K562 (cell line): ENCODE measurements around the gene MAD2L1BP. TPM values are rescaled to one million over a fixed set of nuclear protein-coding genes. Genes with fewer than 3 reads are reported as not detected.

Experiments used
- ATAC-seq: fragments of 200-7000 bp; cut with Tn5 transposase; 3 replicates; pipeline ENCODE4 v1.9.1; 2020; ENCODE audit warnings: moderate library complexity
- BruUV-seq: library from RNA; stranded (reverse); fragments of 400-500 nt; replicated peaks from 2 replicates; lab custom pipeline; 2021; lab: Mats Ljungman, UMichigan
- CTCF ChIA-PET: fragments of 300-600 bp; formaldehyde crosslinking; extraction: SDS; loops from one replicate; lab custom pipeline; 2021; ENCODE audit warnings: low intra/inter-chr PET ratio; lab: Yijun Ruan, JAX
- POLR2A ChIA-PET: fragments of 300-600, 350-650 bp; sonication (Branson Sonifier 250); formaldehyde crosslinking; extraction: SDS; loops from one replicate; lab custom pipeline; 2021; ENCODE audit warnings: antibody characterized with exemption, inconsistent platforms; lab: Yijun Ruan, JAX
- DNase-seq, 4 experiments: peaks; one replicate each; pipeline versions ENCODE4 v3.0.0 to v3.0.0-alpha.2; 2011 to 2018; ENCODE audit warnings: low spot score in 3 of 4, mixed read lengths in 3 of 4; ENCODE audit errors: extremely low read depth in 1 of 4
- FAIRE-seq: peaks from 2 replicates; lab custom pipeline; 2011; peaks lifted over from hg19 to GRCh38; lab: Jason Lieb, UNC
- H2AFZ ChIP-seq: 2 replicates; pipeline ENCODE4 v1.6.0; 2011; ENCODE audit warnings: low read depth, low read length, control low read depth, inconsistent platforms
- H3K27ac ChIP-seq: fragments of 200-600 bp; 3 replicates; pipeline ENCODE4 v1.8.0; 2011; ENCODE audit warnings: low read depth, mild to moderate bottlenecking, control low read depth, inconsistent platforms, low read length, moderate library complexity, mixed read lengths; ENCODE audit errors: extremely low read depth
- H3K27me3 ChIP-seq, 2 experiments: fragments of 300-600 bp in 1 of 2; 2 replicates in 1 of 2; 3 replicates in 1 of 2; pipeline versions ENCODE4 v1.6.0 to v1.8.0; 2011; ENCODE audit warnings: inconsistent platforms in 2 of 2, low read length in 2 of 2, mild to moderate bottlenecking in 1 of 2, mixed read lengths in 1 of 2, moderate library complexity in 1 of 2; ENCODE audit not compliant: control insufficient read depth in 2 of 2, insufficient read depth in 2 of 2
- H3K36me3 ChIP-seq: fragments of 300-600 bp; 3 replicates; pipeline ENCODE4 v1.8.0; 2011; ENCODE audit warnings: mild to moderate bottlenecking, low read length, inconsistent platforms; ENCODE audit not compliant: control insufficient read depth, insufficient read depth
- H3K4me1 ChIP-seq, 2 experiments: fragments of 200-600 bp in 1 of 2; replicated peaks in 1 of 2; 2 replicates in 1 of 2; 3 replicates in 1 of 2; pipeline versions ENCODE4 v1.5.1 to v1.8.0; 2011; ENCODE audit warnings: inconsistent platforms in 2 of 2, low read length in 2 of 2, mild to moderate bottlenecking in 1 of 2, mixed read lengths in 1 of 2, moderate library complexity in 1 of 2; ENCODE audit not compliant: control insufficient read depth in 2 of 2, insufficient read depth in 2 of 2
- H3K4me2 ChIP-seq: 2 replicates; pipeline ENCODE4 v1.6.1; 2011; ENCODE audit warnings: low read length, control low read depth, inconsistent platforms, mixed read lengths; ENCODE audit not compliant: insufficient read depth
- H3K4me3 ChIP-seq: fragments of 200-600 bp; sonication (generic), shearing (Covaris generic); 2 replicates; pipeline ENCODE4 v1.5.1; 2016; ENCODE audit warnings: control low read depth, inconsistent platforms
- H3K79me2 ChIP-seq: fragments of 200-600 bp; 3 replicates; pipeline ENCODE4 v1.8.0; 2011; ENCODE audit warnings: low read length, inconsistent platforms; ENCODE audit not compliant: control insufficient read depth, insufficient read depth
- H3K9ac ChIP-seq, 2 experiments: 2 replicates each; pipeline versions ENCODE4 v1.6.0 to v1.6.1; 2011; ENCODE audit warnings: low read depth in 2 of 2, low read length in 2 of 2, control low read depth in 1 of 2, inconsistent platforms in 1 of 2, mild to moderate bottlenecking in 1 of 2, mixed read lengths in 1 of 2; ENCODE audit not compliant: insufficient read depth in 1 of 2
- H3K9me1 ChIP-seq: one replicate; pipeline ENCODE4 v1.6.0; 2011; ENCODE audit warnings: inconsistent platforms, mild to moderate bottlenecking, low read length, moderate library complexity; ENCODE audit not compliant: control insufficient read depth, insufficient read depth
- H3K9me3 ChIP-seq: replicated peaks from 2 replicates; pipeline ENCODE4 v1.5.1; 2011; ENCODE audit warnings: low read depth, low read length, inconsistent platforms; ENCODE audit not compliant: control insufficient read depth, insufficient read depth
- H4K20me1 ChIP-seq: replicated peaks from 2 replicates; pipeline ENCODE4 v1.6.1; 2011; ENCODE audit warnings: low read length, inconsistent platforms, mixed read lengths; ENCODE audit not compliant: control insufficient read depth, insufficient read depth
- ATF1 ChIP-seq, 2 experiments: fragments of 450-650 bp in 1 of 2; IDR thresholded peaks; 2 replicates each; pipeline ENCODE4 v1.6.1; 2016; ENCODE audit warnings: missing compliant biosample characterization in 1 of 2, missing genetic modification characterization in 1 of 2
- ATF3 ChIP-seq, 2 experiments: fragments of 450-650 bp in 1 of 2; sonication (generic) in 1 of 2; formaldehyde crosslinking in 1 of 2; IDR thresholded peaks in 1 of 2; conservative IDR thresholded peaks in 1 of 2; 2 replicates each; pipeline versions ENCODE4 v1.6.1 to v1.8.1; 2016 to 2023; ENCODE audit warnings: mild to moderate bottlenecking in 2 of 2, moderate library complexity in 2 of 2, inconsistent platforms in 1 of 2, missing genetic modification reagents in 1 of 2
- BDP1 ChIP-seq: IDR thresholded peaks from 3 replicates; pipeline ENCODE4 v1.6.1; 2011; ENCODE audit not compliant: insufficient read length, insufficient read depth
- BRD4 ChIP-seq: fragments of 200-600 bp; sonication (generic); IDR thresholded peaks from 2 replicates; pipeline ENCODE4 v1.6.1; 2017; ENCODE audit warnings: inconsistent platforms
- DIDO1 ChIP-seq: fragments of 450-650 bp; IDR thresholded peaks from 2 replicates; pipeline ENCODE4 v1.6.1; 2016; ENCODE audit warnings: low read depth, missing biosample characterization, missing genetic modification characterization
- DPF2 ChIP-seq: fragments of 450-650 bp; IDR thresholded peaks from 2 replicates; pipeline ENCODE4 v1.6.1; 2016
- EHMT2 ChIP-seq: fragments of 450-650 bp; IDR thresholded peaks from 2 replicates; pipeline ENCODE4 v1.6.1; 2018; ENCODE audit warnings: antibody characterized with exemption
- ELF1 ChIP-seq: fragments of 200-800 bp; sonication (Bioruptor generic); IDR thresholded peaks from 2 replicates; pipeline ENCODE4 v1.6.1; 2016; ENCODE audit warnings: missing genetic modification characterization, missing compliant biosample characterization
- ETV6 ChIP-seq, 3 experiments: fragments of 150-350 bp in 1 of 3; sonication (generic) in 1 of 3; formaldehyde crosslinking in 1 of 3; IDR thresholded peaks; 2 replicates each; pipeline versions ENCODE4 v1.6.1 to v1.8.0; 2014 to 2022; ENCODE audit warnings: borderline replicate concordance in 2 of 3, low read depth in 2 of 3, antibody characterized with exemption in 1 of 3, low read length in 1 of 3, mild to moderate bottlenecking in 1 of 3, missing genetic modification reagents in 1 of 3
- FOXA3 ChIP-seq, 2 experiments: fragments of 450-650 bp in 1 of 2; sonication (generic) in 1 of 2; formaldehyde crosslinking; IDR thresholded peaks in 1 of 2; conservative IDR thresholded peaks in 1 of 2; 2 replicates each; pipeline versions ENCODE4 v1.4.0 to v1.8.0; 2020 to 2022; ENCODE audit warnings: mild to moderate bottlenecking in 2 of 2, missing genetic modification reagents in 1 of 2
- GTF2A2 ChIP-seq: IDR thresholded peaks from 2 replicates; pipeline ENCODE4 v1.6.1; 2016; ENCODE audit warnings: mild to moderate bottlenecking, missing genetic modification characterization, missing compliant biosample characterization
- KAT8 ChIP-seq: fragments of 450-650 bp; IDR thresholded peaks from 2 replicates; pipeline ENCODE4 v1.6.1; 2016; ENCODE audit warnings: low read depth, mild to moderate bottlenecking
- MEF2A ChIP-seq: IDR thresholded peaks from 2 replicates; pipeline ENCODE4 v1.6.1; 2011; ENCODE audit warnings: low read depth, mild to moderate bottlenecking, low read length, moderate library complexity; ENCODE audit not compliant: control insufficient read depth
- POLR2G ChIP-seq: fragments of 200-400 bp; formaldehyde crosslinking; IDR thresholded peaks from 2 replicates; pipeline ENCODE4 v1.6.1; 2017; ENCODE audit warnings: low read depth, mild to moderate bottlenecking, antibody characterized with exemption, low read length, moderate library complexity
- RBFOX2 ChIP-seq: fragments of 200-400 bp; formaldehyde crosslinking; IDR thresholded peaks from 2 replicates; pipeline ENCODE4 v1.6.1; 2017; ENCODE audit warnings: low read depth, mild to moderate bottlenecking, low read length, moderate library complexity
- TRIM24 ChIP-seq, 2 experiments: fragments of 450-650 bp; IDR thresholded peaks; 2 replicates each; pipeline ENCODE4 v1.6.1; 2016
- TSC22D4 ChIP-seq: fragments of 450-650 bp; IDR thresholded peaks from 2 replicates; pipeline ENCODE4 v1.6.1; 2016; ENCODE audit warnings: missing genetic modification characterization, missing biosample characterization, control low read depth
- ZNF408 ChIP-seq: fragments of 250-450 bp; sonication (Bioruptor Pico); IDR thresholded peaks from 2 replicates; pipeline ENCODE4 v1.4.0; 2020; ENCODE audit warnings: low read depth, mild to moderate bottlenecking, moderate library complexity
- ZNF431 ChIP-seq: sonication (generic); formaldehyde crosslinking; IDR thresholded peaks from 2 replicates; pipeline ENCODE4 v1.8.0; 2022; ENCODE audit warnings: mild to moderate bottlenecking, missing genetic modification reagents
- WGBS: fragments of 100-300 bp; shearing (Covaris generic); methylation state at CpG from one replicate; pipeline ENCODE4 v1.1.6; 2016; ENCODE audit warnings: low coverage, mixed read lengths; ENCODE audit not compliant: insufficient coverage; ENCODE audit errors: missing lambda C conversion rate; 5-methylcytosine and 5-hydroxymethylcytosine counted together
- in situ Hi-C: fragments of 300-500 bp; cut with MboI; formaldehyde crosslinking; loops from 4 replicates; pipeline ENCODE4 v1.15.0; 2018; ENCODE audit warnings: inconsistent platforms, mixed read lengths
- intact Hi-C: fragments of 100-400 bp; cut with micrococcal nuclease; formaldehyde crosslinking; loops from 2 replicates; pipeline ENCODE4 v1.14.2; 2022
- polyA plus RNA-seq, 8 experiments: library from polyadenylated mRNA; depleted of rRNA in 4 of 8; stranded (reverse) in 5 of 8; unstranded in 3 of 8; fragments of >200 nt; fragmentation: Nextera tagmentation in 2 of 8; fragmentation: Illumina TruSeq in 1 of 8; extraction: Ambion mirVana in 2 of 8; extraction: Trizol in 1 of 8; gene quantifications; 2 replicates each; pipeline versions ENCODE4 v1.2.1 to v1.2.3, GENCODE V29; 2011 to 2014; ENCODE audit warnings: inconsistent platforms in 1 of 8, missing spikeins in 1 of 8
- total RNA-seq, 7 experiments: library from RNA; depleted of rRNA in 6 of 7; stranded (reverse); fragments of >200 nt in 6 of 7; fragmentation: Illumina TruSeq in 2 of 7; extraction: Trizol in 2 of 7; gene quantifications; 2 replicates each; pipeline versions ENCODE4 v1.2.1 to v1.2.3, GENCODE V29; 2011 to 2021; ENCODE audit warnings: low replicate concordance in 1 of 7

The MAD2L1BP gene
- total and polyA plus RNA-seq, 9 of the 15 experiments (the other 6 are each of a cell fraction or from before 2014, with no cell fraction given): 69.7 to 321 (median 111) TPM

GRCh38 chr6:43636308-43636659, 644 bp downstream of the MAD2L1BP start (continued):
- 0 out of 2 replicates have a peak, but pooled peaks have one; percentile 4 for TF ChIP-seq BRD4
- no peak for TF ChIP-seq DPF2
- no peak for TF ChIP-seq MEF2A
- TF ChIP-seq RBFOX2: no peak
- TF ChIP-seq EHMT2: no peak

- no peaks in the 10 kb centered on the region for H3K9me3 ChIP-seq
- FAIRE-seq (peak; percentile 77), DNase-seq (peak in 2 of 4 experiments; percentile 68 to 83), ATAC-seq (peak; percentile 20)
- H3K4me3 ChIP-seq: peak overlapping the region; percentile 32
- no TSS peak for BruUV-seq
- no peak overlapping the region for H2AFZ ChIP-seq
- POLR2A ChIA-PET: interaction anchor here (0.6 to 10.9 kb wide), 9 partner anchors 8 to 394 kb away, joined by 3 to 206 read pairs (median 4); partner anchors contain the start of genes GTPBP2 and MAD2L1BP
- H3K79me2 ChIP-seq: peaks cover 70% of the 10 kb centered on the region
- intact Hi-C loops: loop anchor here (10.0 kb wide), 1 partner anchor 585 kb away; the partner anchor contains the start of gene SLC29A1
- H3K27ac ChIP-seq: peak overlapping the region; percentile 77
- H3K36me3 ChIP-seq: peaks cover 62% of the 10 kb centered on the region
- H3K9me1 ChIP-seq: no peaks in the 10 kb centered on the region
- H4K20me1 ChIP-seq: peaks cover 17% of the 10 kb centered on the region
- peak overlapping the region; percentile 41 to 78 for H3K9ac ChIP-seq
- WGBS: 62% methylated on average over 21 of the region's 21 CpGs
- H3K4me1 ChIP-seq: peaks cover 38 to 39% of the 10 kb centered on the region in 2 experiments
- CTCF ChIA-PET: no interaction called here
- no peaks in the 10 kb centered on the region; a peak in 1 of 5 replicates for H3K27me3 ChIP-seq
- in situ Hi-C loops: no loop called here
- H3K4me2 ChIP-seq: peak overlapping the region; percentile 98
- TF ChIP-seq ETV6 (IDR thresholded peaks at IDR 0.05; ENCODE audit: borderline replicate concordance in 1 of 2, low read depth in 2 of 2, low read length in 1 of 2) (peak in 1 of 2 experiments; percentile 90; a peak in 3 of 4 replicates), ETV6 (CRISPR knock-in tag; IDR thresholded peaks at IDR 0.05; ENCODE audit: borderline replicate concordance) (no peak), GTF2A2 (tag) (peak; percentile 76), ZNF431 (CRISPR knock-in tag) (no peak), KAT8 (no peak), FOXA3 (CRISPR knock-in tag; conservative IDR thresholded peaks at IDR 0.05 in 1 of 2, IDR thresholded peaks at IDR 0.05 in 1 of 2) (peak in 1 of 2 experiments; percentile 59; a peak in 1 of 4 replicates), TRIM24 (IDR thresholded peaks at IDR 0.05) (peak in 1 of 2 experiments; percentile 56; a peak in 1 of 4 replicates), BDP1 (no peak), POLR2G (no peak), ATF1 (CRISPR knock-in tag; IDR thresholded peaks at IDR 0.05) (no peak), ATF1 (tag; IDR thresholded peaks at IDR 0.05) (peak; percentile 25), ELF1 (tag) (peak; percentile 77), ZNF408 (no peak), TSC22D4 (no peak), ATF3 (IDR thresholded peaks at IDR 0.05) (peak; percentile 55), ATF3 (CRISPR knock-in tag; conservative IDR thresholded peaks at IDR 0.05) (no peak), DIDO1 (tag) (no peak)
Measured at GRCh38 chr6:43639984-43640800, 4.6 kb downstream of the MAD2L1BP start.
